IMR-90 (cell line): ENCODE data around the gene EBF3. TPM values are rescaled to one million over a fixed set of nuclear protein-coding genes. Genes with fewer than 3 reads are reported as not detected.

Experiments used
- ATAC-seq: fragments of 200-7000 bp; cut with Tn5 transposase; 2 replicates; pipeline ENCODE4 v1.9.1; 2020; ENCODE audit warnings: low read depth, mild to moderate bottlenecking, moderate library complexity
- BruUV-seq: library from RNA; stranded (reverse); fragments of 400-500 nt; replicated peaks from 2 replicates; lab custom pipeline; 2021; lab: Mats Ljungman, UMichigan
- CTCF ChIA-PET: fragments of 300-600 bp; formaldehyde crosslinking; extraction: SDS; loops from one replicate; lab custom pipeline; 2021; ENCODE audit warnings: antibody characterized with exemption; lab: Yijun Ruan, JAX
- POLR2A ChIA-PET: fragments of 300-600 bp; sonication (Branson Sonifier 250); formaldehyde crosslinking; loops from one replicate; lab custom pipeline; 2022; ENCODE audit warnings: antibody characterized with exemption; ENCODE audit not compliant: unreplicated experiment; lab: Charles Lee
- DNase-seq: peaks from one replicate; pipeline ENCODE4 v3.0.0; 2013
- H2AFZ ChIP-seq: replicated peaks from 2 replicates; pipeline ENCODE3; 2013; ENCODE audit warnings: low read length, mild to moderate bottlenecking; ENCODE audit not compliant: poor library complexity
- H2AK5ac ChIP-seq: 2 replicates; pipeline ENCODE4 v1.6.1; 2013; ENCODE audit warnings: low read depth, low read length, inconsistent platforms
- H2AK9ac ChIP-seq: replicated peaks from 2 replicates; pipeline ENCODE3; 2013; ENCODE audit warnings: mild to moderate bottlenecking, low read depth, low read length, moderate library complexity; ENCODE audit not compliant: poor library complexity
- H2BK120ac ChIP-seq: 2 replicates; pipeline ENCODE4 v1.6.1; 2013; ENCODE audit warnings: low read depth, low read length, inconsistent platforms
- H2BK15ac ChIP-seq: 3 replicates; pipeline ENCODE4 v1.6.1; 2013; ENCODE audit warnings: low read depth, low read length, inconsistent platforms
- H2BK20ac ChIP-seq: 2 replicates; pipeline ENCODE4 v1.6.1; 2013; ENCODE audit warnings: low read depth, mild to moderate bottlenecking, inconsistent platforms, low read length, moderate library complexity
- H2BK5ac ChIP-seq: 2 replicates; pipeline ENCODE4 v1.6.1; 2013; ENCODE audit warnings: mild to moderate bottlenecking, low read depth, low read length, inconsistent platforms; ENCODE audit not compliant: poor library complexity, severe bottlenecking
- H3K14ac ChIP-seq: replicated peaks from 2 replicates; pipeline ENCODE4 v1.6.1; 2013; ENCODE audit warnings: low read depth, low read length, inconsistent platforms
- H3K18ac ChIP-seq: 2 replicates; pipeline ENCODE4 v1.6.1; 2013; ENCODE audit warnings: low read depth, low read length, control low read depth
- H3K23ac ChIP-seq: 2 replicates; pipeline ENCODE4 v1.6.1; 2013; ENCODE audit warnings: low read depth, low read length, inconsistent platforms
- H3K27ac ChIP-seq: 2 replicates; pipeline ENCODE4 v1.5.1; 2013; ENCODE audit warnings: mild to moderate bottlenecking, control low read depth, low read length; ENCODE audit not compliant: insufficient read depth
- H3K27me3 ChIP-seq: 2 replicates; pipeline ENCODE4 v1.6.1; 2013; ENCODE audit warnings: low read length; ENCODE audit not compliant: control insufficient read depth, insufficient read depth
- H3K36me3 ChIP-seq: 2 replicates; pipeline ENCODE4 v1.6.1; 2013; ENCODE audit warnings: low read length, mixed read lengths; ENCODE audit not compliant: control insufficient read depth, insufficient read depth
- H3K4ac ChIP-seq: 2 replicates; pipeline ENCODE4 v1.6.1; 2013; ENCODE audit warnings: low read depth, low read length, inconsistent platforms
- H3K4me1 ChIP-seq: 2 replicates; pipeline ENCODE4 v1.6.1; 2013; ENCODE audit warnings: low read length, mixed read lengths; ENCODE audit not compliant: control insufficient read depth, insufficient read depth
- H3K4me2 ChIP-seq: 2 replicates; pipeline ENCODE4 v1.6.1; 2013; ENCODE audit warnings: low read depth, mild to moderate bottlenecking, control low read depth, low read length, moderate library complexity
- H3K4me3 ChIP-seq: 2 replicates; pipeline ENCODE4 v1.5.1; 2013; ENCODE audit warnings: low read depth, mild to moderate bottlenecking, control low read depth, low read length, moderate library complexity; ENCODE audit not compliant: insufficient read depth
- H3K56ac ChIP-seq: 2 replicates; pipeline ENCODE4 v1.6.1; 2013; ENCODE audit warnings: low read length, inconsistent platforms; ENCODE audit not compliant: insufficient read depth; ENCODE audit errors: extremely low read depth
- H3K79me1 ChIP-seq, 2 experiments: 2 replicates each; pipeline ENCODE4 v1.6.1; 2013; ENCODE audit warnings: low read length in 2 of 2, inconsistent platforms in 1 of 2, low read depth in 1 of 2
- H3K9ac ChIP-seq: 2 replicates; pipeline ENCODE4 v1.6.1; 2013; ENCODE audit warnings: low read depth, low read length, control low read depth
- H3K9me1 ChIP-seq: 2 replicates; pipeline ENCODE4 v1.6.1; 2013; ENCODE audit warnings: low read length, inconsistent platforms; ENCODE audit not compliant: insufficient read depth
- H3K9me3 ChIP-seq: 2 replicates; pipeline ENCODE4 v1.6.1; 2013; ENCODE audit warnings: low read length; ENCODE audit not compliant: control insufficient read depth, insufficient read depth
- H4K20me1 ChIP-seq: 2 replicates; pipeline ENCODE4 v1.6.1; 2013; ENCODE audit warnings: low read length, inconsistent platforms; ENCODE audit not compliant: insufficient read depth
- H4K5ac ChIP-seq: 2 replicates; pipeline ENCODE4 v1.6.1; 2013; ENCODE audit warnings: mild to moderate bottlenecking, low read depth, low read length, control low read depth
- H4K8ac ChIP-seq, 2 experiments: 2 replicates each; pipeline ENCODE4 v1.6.1; 2013; ENCODE audit warnings: low read depth in 2 of 2, low read length in 2 of 2, control low read depth in 1 of 2, inconsistent platforms in 1 of 2
- H4K91ac ChIP-seq: 2 replicates; pipeline ENCODE4 v1.6.1; 2013; ENCODE audit warnings: low read depth, low read length, inconsistent platforms; ENCODE audit not compliant: insufficient read depth
- ELK1 ChIP-seq: fragments of 150-350 bp; IDR thresholded peaks from 2 replicates; pipeline ENCODE4 v1.6.1; 2016; ENCODE audit warnings: low read depth, mild to moderate bottlenecking, low read length, moderate library complexity, borderline replicate concordance
- MAFK ChIP-seq: IDR thresholded peaks from 2 replicates; pipeline ENCODE4 v1.6.1; 2012; ENCODE audit warnings: low read depth, low read length, improper control_type of control experiment
- MAZ ChIP-seq: IDR thresholded peaks from 2 replicates; pipeline ENCODE4 v1.6.1; 2012; ENCODE audit warnings: low read depth, mild to moderate bottlenecking, low read length, improper control_type of control experiment, moderate library complexity, borderline replicate concordance
- MXI1 ChIP-seq: IDR thresholded peaks from 2 replicates; pipeline ENCODE4 v1.6.1; 2012; ENCODE audit warnings: low read depth, mild to moderate bottlenecking, low read length, moderate library complexity, borderline replicate concordance
- NFE2L2 ChIP-seq: fragments of 150-350 bp; IDR thresholded peaks from 2 replicates; pipeline ENCODE4 v1.6.1; 2016; ENCODE audit warnings: low read depth, mild to moderate bottlenecking, low read length
- RAD21 ChIP-seq: IDR thresholded peaks from 2 replicates; pipeline ENCODE4 v1.6.1; 2012; ENCODE audit warnings: low read length, improper control_type of control experiment
- RCOR1 ChIP-seq: IDR thresholded peaks from 2 replicates; pipeline ENCODE4 v1.6.1; 2012; ENCODE audit warnings: mild to moderate bottlenecking, low read length, improper control_type of control experiment; ENCODE audit not compliant: insufficient replicate concordance
- RFX5 ChIP-seq: IDR thresholded peaks from 2 replicates; pipeline ENCODE4 v1.8.0; 2012; ENCODE audit warnings: low read depth, mild to moderate bottlenecking, low read length, moderate library complexity
- USF2 ChIP-seq: fragments of 150-350 bp; IDR thresholded peaks from 2 replicates; pipeline ENCODE4 v1.6.1; 2017; ENCODE audit warnings: mild to moderate bottlenecking, antibody characterized with exemption, low read length, low read depth
- WGBS, 2 experiments: methylation state at CpG; one replicate each; pipeline versions ENCODE4 v1.1.5 to v1.1.7; 2013; ENCODE audit warnings: missing lambda C conversion rate in 2 of 2; ENCODE audit not compliant: insufficient read length in 1 of 2; ENCODE audit errors: extremely low coverage in 2 of 2; 5-methylcytosine and 5-hydroxymethylcytosine counted together
- dilution Hi-C: fragments of 300-500 bp; cut with HindIII; formaldehyde crosslinking; loops from one replicate; pipeline ENCODE4 v1.14.3; 2018; ENCODE audit warnings: low sequenced_read_pairs; ENCODE audit not compliant: unreplicated experiment
- in situ Hi-C: fragments of 300-500 bp; cut with MboI; formaldehyde crosslinking; loops from 3 replicates; pipeline ENCODE4 v1.14.3; 2019; ENCODE audit warnings: low sequenced_read_pairs, inconsistent platforms, mixed read lengths
- intact Hi-C: fragments of 100-400 bp; cut with micrococcal nuclease; formaldehyde crosslinking; loops from 2 replicates; pipeline ENCODE4 v1.10.0; 2022
- polyA plus RNA-seq, 3 experiments: library from polyadenylated mRNA; depleted of rRNA; stranded (reverse); fragments of >200 nt; gene quantifications; 2 replicates each; pipeline ENCODE4 v1.2.3, GENCODE V29; 2012; ENCODE audit warnings: low replicate concordance in 1 of 3
- total RNA-seq: library from RNA; depleted of rRNA; stranded (reverse); fragments of >200 nt; gene quantifications from 2 replicates; pipeline ENCODE4 v1.2.3, GENCODE V29; 2012
- TF ChIP-seq, protein P1 (sequence below): conservative IDR thresholded peaks from 2 replicates; pipeline ENCODE4 v1.5.1; 2012; ENCODE audit warnings: mild to moderate bottlenecking, low read depth, low read length, improper control_type of control experiment

EBF3 gene
- total and polyA plus RNA-seq, 2 of the 4 experiments (the other 2 are of a cell fraction) = 0.36 to 0.70 TPM

GRCh38 chr10:129785536-129785981 lies 178.5 kb downstream of the EBF3 start:
- no peaks in the 10 kb centered on the region for H3K4me1 ChIP-seq
- peaks cover 26% of the 10 kb centered on the region for H3K9me3 ChIP-seq
- intact Hi-C loops = no loop called here
- no peak overlapping the region for H3K56ac ChIP-seq
- no peak overlapping the region for H4K8ac ChIP-seq
- H2BK5ac ChIP-seq = no peak overlapping the region
- DNase-seq = no peak
- CTCF ChIA-PET = no interaction called here
- H4K20me1 ChIP-seq = no peaks in the 10 kb centered on the region
- H2AK5ac ChIP-seq = no peak overlapping the region
- H3K9ac ChIP-seq = no peak overlapping the region
- H3K4me3 ChIP-seq = no peak overlapping the region
- no peak overlapping the region for H2AFZ ChIP-seq
- H3K9me1 ChIP-seq = no peaks in the 10 kb centered on the region
- 58% methylated on average over 4 of the region's 16 CpGs; no CpG with 5 or more reads in 1 of the 2 experiments for WGBS, 2 experiments
- no peak overlapping the region for H4K5ac ChIP-seq
- no peaks in the 10 kb centered on the region for H3K36me3 ChIP-seq
- no peak overlapping the region for H2BK120ac ChIP-seq
- H3K18ac ChIP-seq = no peak overlapping the region
- H4K91ac ChIP-seq = no peak overlapping the region
- no peak overlapping the region for H2AK9ac ChIP-seq
- H3K79me1 ChIP-seq = no peaks in the 10 kb centered on the region
- ATAC-seq = no peak
- H3K27ac ChIP-seq = no peak overlapping the region
- H3K23ac ChIP-seq = no peak overlapping the region
- dilution Hi-C loops = no loop called here
- H3K14ac ChIP-seq = no peak overlapping the region
- in situ Hi-C loops = no loop called here
- no peak overlapping the region for H2BK20ac ChIP-seq
- no TSS peak for BruUV-seq
- no peak overlapping the region for H3K4ac ChIP-seq
- no peaks in the 10 kb centered on the region for H3K27me3 ChIP-seq
- H3K4me2 ChIP-seq = no peak overlapping the region
- no peak overlapping the region for H2BK15ac ChIP-seq
- POLR2A ChIA-PET = no interaction called here
- no peak for TF ChIP-seq RFX5
- no peak for TF ChIP-seq USF2
- TF ChIP-seq MXI1 = no peak
- TF ChIP-seq ELK1 = no peak
- TF ChIP-seq MAFK = no peak
- no peak for TF ChIP-seq RAD21
- TF ChIP-seq, protein P1, sequence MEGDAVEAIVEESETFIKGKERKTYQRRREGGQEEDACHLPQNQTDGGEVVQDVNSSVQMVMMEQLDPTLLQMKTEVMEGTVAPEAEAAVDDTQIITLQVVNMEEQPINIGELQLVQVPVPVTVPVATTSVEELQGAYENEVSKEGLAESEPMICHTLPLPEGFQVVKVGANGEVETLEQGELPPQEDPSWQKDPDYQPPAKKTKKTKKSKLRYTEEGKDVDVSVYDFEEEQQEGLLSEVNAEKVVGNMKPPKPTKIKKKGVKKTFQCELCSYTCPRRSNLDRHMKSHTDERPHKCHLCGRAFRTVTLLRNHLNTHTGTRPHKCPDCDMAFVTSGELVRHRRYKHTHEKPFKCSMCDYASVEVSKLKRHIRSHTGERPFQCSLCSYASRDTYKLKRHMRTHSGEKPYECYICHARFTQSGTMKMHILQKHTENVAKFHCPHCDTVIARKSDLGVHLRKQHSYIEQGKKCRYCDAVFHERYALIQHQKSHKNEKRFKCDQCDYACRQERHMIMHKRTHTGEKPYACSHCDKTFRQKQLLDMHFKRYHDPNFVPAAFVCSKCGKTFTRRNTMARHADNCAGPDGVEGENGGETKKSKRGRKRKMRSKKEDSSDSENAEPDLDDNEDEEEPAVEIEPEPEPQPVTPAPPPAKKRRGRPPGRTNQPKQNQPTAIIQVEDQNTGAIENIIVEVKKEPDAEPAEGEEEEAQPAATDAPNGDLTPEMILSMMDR = no peak
- no peak for TF ChIP-seq NFE2L2
- no peak for TF ChIP-seq RCOR1
- TF ChIP-seq MAZ = no peak
